ENCODE measurements around the gene RILPL1. TPM values are rescaled to one million over a fixed set of nuclear protein-coding genes. Genes with fewer than 3 reads are reported as not detected.
"Not testable (repeated sequence)": the region's sequence is repeated elsewhere in the genome, so short reads cannot be mapped to it uniquely, and the experiment has no call there.

RILPL1 gene
- total and polyA plus RNA-seq, 8 donors: 2.7 to 42.3 (median 7.5) TPM

- 54 to 84% (median 77%) methylated on average over 3 of the region's 3 CpGs for WGBS, 5 donors
These were observed 25.9 kb upstream of the RILPL1 start for GRCh38 chr12:123559468-123559867.

GRCh38 chr12:123558487-123558886 is 25.0 kb upstream of the RILPL1 start:
- H3K27ac ChIP-seq; H3K36me3 ChIP-seq; H3K4me3 ChIP-seq; H3K9me3 ChIP-seq; H3K27me3 ChIP-seq; H3K4me1 ChIP-seq; intact Hi-C loops (cut with DNase I; ENCODE audit: low total_unique reads); DNase-seq: not testable (repeated sequence)
- 94 to 97% (median 96%) methylated on average over 12 to 14 of the region's 14 CpGs for WGBS, 5 donors

More at GRCh38 chr12:123559468-123559867, 25.9 kb upstream of the RILPL1 start:
- no peak for TF ChIP-seq POLR2A (IDR thresholded peaks at IDR 0.05)
- no peak for TF ChIP-seq POLR2AphosphoS5 (IDR thresholded peaks at IDR 0.05)
- TF ChIP-seq EP300 (IDR thresholded peaks at IDR 0.05): no peak
- TF ChIP-seq CTCF (IDR thresholded peaks at IDR 0.05): no peak
- Histone ChIP-seq H3K9me3 (no peaks in the 10 kb centered on the region), H3K27me3 (no peaks in the 10 kb centered on the region), H3K4me3 (no peak overlapping the region), H3K27ac (no peak overlapping the region), H3K36me3 (no peaks in the 10 kb centered on the region), H3K4me1 (no peaks in the 10 kb centered on the region)
- DNase-seq: no peak
- intact Hi-C loops (cut with DNase I; ENCODE audit: low total_unique reads): no loop called here

- H3K27me3 ChIP-seq; H3K9me3 ChIP-seq; H3K4me1 ChIP-seq; intact Hi-C loops (cut with DNase I; ENCODE audit: low total_unique reads); H3K4me3 ChIP-seq; H3K36me3 ChIP-seq; H3K27ac ChIP-seq; DNase-seq: not testable (repeated sequence)
- WGBS, 5 donors: 77 to 90% (median 82%) methylated on average over 5 of the region's 5 CpGs
These were observed 21.3 kb upstream of the RILPL1 start for GRCh38 chr12:123554843-123555242.

GRCh38 chr12:123554136-123554535 is 20.6 kb upstream of the RILPL1 start:
- intact Hi-C loops (cut with DNase I; ENCODE audit: low total_unique reads); H3K9me3 ChIP-seq; DNase-seq; H3K27me3 ChIP-seq; H3K27ac ChIP-seq; H3K4me1 ChIP-seq; H3K36me3 ChIP-seq; H3K4me3 ChIP-seq: not testable (repeated sequence)
- 43 to 61% (median 51%) methylated on average over 2 of the region's 2 CpGs for WGBS, 5 donors

- Histone ChIP-seq H3K27me3 (no peaks in the 10 kb centered on the region), H3K4me3 (no peak overlapping the region), H3K27ac (no peak overlapping the region), H3K36me3 (no peaks in the 10 kb centered on the region), H3K4me1 (no peaks in the 10 kb centered on the region), H3K9me3 (no peaks in the 10 kb centered on the region)
- TF ChIP-seq CTCF (IDR thresholded peaks at IDR 0.05) (no peak), POLR2AphosphoS5 (IDR thresholded peaks at IDR 0.05) (no peak), POLR2A (IDR thresholded peaks at IDR 0.05) (no peak), EP300 (IDR thresholded peaks at IDR 0.05) (no peak)
- no peak for DNase-seq
- WGBS, 5 donors: 78 to 93% (median 84%) methylated on average over 2 of the region's 2 CpGs
- intact Hi-C loops (cut with DNase I; ENCODE audit: low total_unique reads): no loop called here
These were observed 17.2 kb upstream of the RILPL1 start for GRCh38 chr12:123550700-123551099.

GRCh38 chr12:123548107-123548506 is 14.6 kb upstream of the RILPL1 start:
- Histone ChIP-seq H3K4me1 (no peaks in the 10 kb centered on the region), H3K9me3 (no peaks in the 10 kb centered on the region), H3K27ac (no peak overlapping the region), H3K4me3 (no peak overlapping the region), H3K27me3 (no peaks in the 10 kb centered on the region), H3K36me3 (no peaks in the 10 kb centered on the region)
- TF ChIP-seq CTCF (IDR thresholded peaks at IDR 0.05) (no peak), EP300 (IDR thresholded peaks at IDR 0.05) (no peak), POLR2AphosphoS5 (IDR thresholded peaks at IDR 0.05) (no peak), POLR2A (IDR thresholded peaks at IDR 0.05) (no peak)
- 53 to 64% (median 59%) methylated on average over 3 of the region's 3 CpGs for WGBS, 5 donors
- intact Hi-C loops (cut with DNase I; ENCODE audit: low total_unique reads): no loop called here
- DNase-seq: no peak
